Body of pancreas (tissue), 4 donors: ENCODE measurements around the gene LSM3.

Source experiments
- CTCF ChIP-seq, 7 experiments: fragments of 450-650 bp in 4 of 7; fragments of 200-600 bp in 3 of 7; sonication (generic) in 3 of 7; IDR thresholded peaks; one replicate each; pipeline ENCODE4 v1.5.1; 2016 to 2019; ENCODE audit warnings: antibody characterized with exemption in 7 of 7
- POLR2A ChIP-seq, 3 donors: fragments of 450-650 bp; IDR thresholded peaks; one replicate each; pipeline ENCODE4 v1.6.1; 2016; ENCODE audit warnings: antibody characterized with exemption in 3 of 3, mild to moderate bottlenecking in 2 of 3

DNA sequence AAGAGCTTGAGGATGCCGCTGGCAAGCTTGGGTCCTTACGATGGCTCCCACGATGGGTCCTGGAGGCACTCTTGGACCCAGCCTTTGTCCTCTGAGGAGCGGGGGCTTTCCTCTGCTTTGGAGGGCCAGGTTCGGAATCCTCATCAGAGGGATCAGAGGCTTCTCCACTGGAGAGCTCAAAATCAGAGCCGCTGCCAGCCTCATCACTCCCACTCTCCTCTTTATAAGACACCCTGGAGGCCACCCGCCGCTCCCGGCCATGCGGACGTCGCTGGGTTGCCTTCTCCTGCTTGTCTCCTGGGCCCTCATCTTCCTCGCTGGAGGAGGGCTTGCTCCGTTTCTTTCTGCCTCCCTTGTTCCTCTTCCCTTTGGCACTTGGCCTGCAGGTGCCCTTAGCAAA lies 20.2 kb upstream of the LSM3 start:
- TF ChIP-seq CTCF (IDR thresholded peaks at IDR 0.05) (no peak), POLR2A (IDR thresholded peaks at IDR 0.05) (no peak)
